ENCODE results near the gene LIPH.

- TF ChIP-seq, protein P1, sequence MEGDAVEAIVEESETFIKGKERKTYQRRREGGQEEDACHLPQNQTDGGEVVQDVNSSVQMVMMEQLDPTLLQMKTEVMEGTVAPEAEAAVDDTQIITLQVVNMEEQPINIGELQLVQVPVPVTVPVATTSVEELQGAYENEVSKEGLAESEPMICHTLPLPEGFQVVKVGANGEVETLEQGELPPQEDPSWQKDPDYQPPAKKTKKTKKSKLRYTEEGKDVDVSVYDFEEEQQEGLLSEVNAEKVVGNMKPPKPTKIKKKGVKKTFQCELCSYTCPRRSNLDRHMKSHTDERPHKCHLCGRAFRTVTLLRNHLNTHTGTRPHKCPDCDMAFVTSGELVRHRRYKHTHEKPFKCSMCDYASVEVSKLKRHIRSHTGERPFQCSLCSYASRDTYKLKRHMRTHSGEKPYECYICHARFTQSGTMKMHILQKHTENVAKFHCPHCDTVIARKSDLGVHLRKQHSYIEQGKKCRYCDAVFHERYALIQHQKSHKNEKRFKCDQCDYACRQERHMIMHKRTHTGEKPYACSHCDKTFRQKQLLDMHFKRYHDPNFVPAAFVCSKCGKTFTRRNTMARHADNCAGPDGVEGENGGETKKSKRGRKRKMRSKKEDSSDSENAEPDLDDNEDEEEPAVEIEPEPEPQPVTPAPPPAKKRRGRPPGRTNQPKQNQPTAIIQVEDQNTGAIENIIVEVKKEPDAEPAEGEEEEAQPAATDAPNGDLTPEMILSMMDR (IDR thresholded peaks at IDR 0.05): no peak
- no peak for TF ChIP-seq ZFX (IDR thresholded peaks at IDR 0.05; ENCODE audit: borderline replicate concordance)
These were observed 75.1 kb downstream of the LIPH start for GRCh38 chr3:185477316-185477715.
